Measurements from ENCODE around the gene SLC30A1. TPM values are rescaled to one million over a fixed set of nuclear protein-coding genes. Genes with fewer than 3 reads are reported as not detected.

The SLC30A1 gene, protein sequence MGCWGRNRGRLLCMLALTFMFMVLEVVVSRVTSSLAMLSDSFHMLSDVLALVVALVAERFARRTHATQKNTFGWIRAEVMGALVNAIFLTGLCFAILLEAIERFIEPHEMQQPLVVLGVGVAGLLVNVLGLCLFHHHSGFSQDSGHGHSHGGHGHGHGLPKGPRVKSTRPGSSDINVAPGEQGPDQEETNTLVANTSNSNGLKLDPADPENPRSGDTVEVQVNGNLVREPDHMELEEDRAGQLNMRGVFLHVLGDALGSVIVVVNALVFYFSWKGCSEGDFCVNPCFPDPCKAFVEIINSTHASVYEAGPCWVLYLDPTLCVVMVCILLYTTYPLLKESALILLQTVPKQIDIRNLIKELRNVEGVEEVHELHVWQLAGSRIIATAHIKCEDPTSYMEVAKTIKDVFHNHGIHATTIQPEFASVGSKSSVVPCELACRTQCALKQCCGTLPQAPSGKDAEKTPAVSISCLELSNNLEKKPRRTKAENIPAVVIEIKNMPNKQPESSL
- 65.8 and 81.9 TPM in 2 replicates for total RNA-seq

DNA sequence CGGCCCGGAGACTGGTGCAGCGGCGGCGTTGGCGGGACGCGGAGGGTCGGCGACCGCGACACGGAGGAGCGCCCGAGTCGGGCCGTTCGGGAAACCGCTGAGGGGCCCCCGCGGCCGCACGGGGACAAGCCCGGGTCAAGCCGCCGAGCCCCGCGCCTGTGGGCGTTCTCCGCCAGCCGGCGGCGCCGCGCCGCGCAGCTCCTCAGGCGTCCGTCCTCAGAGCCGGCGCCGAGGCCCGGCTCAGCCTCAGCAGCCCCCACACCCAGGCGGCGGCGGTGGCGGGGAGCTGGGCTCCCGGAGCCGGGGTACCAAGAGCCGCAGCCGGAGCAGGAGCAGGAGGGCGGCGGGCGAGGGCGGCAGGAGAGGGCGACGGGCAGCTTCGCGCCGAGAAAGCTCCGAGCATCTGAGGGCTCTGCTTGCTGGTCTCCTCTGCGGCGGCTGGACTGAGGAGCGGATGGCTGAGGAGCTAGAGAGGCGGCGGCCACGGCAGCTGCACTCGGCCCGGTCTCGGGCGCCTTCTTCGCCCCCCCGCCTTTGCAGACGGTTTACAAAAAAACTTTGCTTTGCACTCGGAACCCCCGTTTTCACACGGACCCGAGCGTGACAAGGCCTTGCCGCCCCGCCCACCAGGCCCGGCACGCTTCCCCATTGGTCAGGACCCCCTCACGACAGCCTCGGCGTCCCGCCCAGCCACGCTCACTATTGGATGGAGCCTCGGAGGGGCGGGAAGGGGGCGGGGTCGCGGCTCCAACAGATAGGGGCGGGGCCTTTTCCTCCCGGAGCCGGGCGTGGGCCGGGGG, at the start of gene SLC30A1:
TSS of gene SLC30A1 (minus strand) at position 522 of the 800 bp plus-strand sequence. CDS start 549 bp downstream, outside the sequence.

Other genes starting within 250 kb of the SLC30A1 start
- gene RD3, start 87.0 kb downstream of the SLC30A1 start, total RNA-seq, result not detected in 2 replicates
- gene NEK2, start 96.5 kb upstream of the SLC30A1 start, total RNA-seq, result 9.7 and 15.0 TPM in 2 replicates

Measured in articular chondrocyte of knee joint (primary cell).